NT2/D1 (cell line): Measurements from ENCODE around the gene PIK3R5.

ENCODE experiments used
- SUZ12 ChIP-seq: IDR thresholded peaks from 2 replicates; pipeline ENCODE4 v1.6.1; 2011; ENCODE audit not compliant: insufficient read length, insufficient read depth; ENCODE audit errors: extremely low read depth
- YY1 ChIP-seq: IDR thresholded peaks from 2 replicates; pipeline ENCODE4 v1.6.1; 2011; ENCODE audit not compliant: insufficient read length, insufficient read depth
- ZNF274 ChIP-seq: IDR thresholded peaks from 2 replicates; pipeline ENCODE4 v1.6.1; 2011; ENCODE audit warnings: mild to moderate bottlenecking, low read depth, low read length

DNA sequence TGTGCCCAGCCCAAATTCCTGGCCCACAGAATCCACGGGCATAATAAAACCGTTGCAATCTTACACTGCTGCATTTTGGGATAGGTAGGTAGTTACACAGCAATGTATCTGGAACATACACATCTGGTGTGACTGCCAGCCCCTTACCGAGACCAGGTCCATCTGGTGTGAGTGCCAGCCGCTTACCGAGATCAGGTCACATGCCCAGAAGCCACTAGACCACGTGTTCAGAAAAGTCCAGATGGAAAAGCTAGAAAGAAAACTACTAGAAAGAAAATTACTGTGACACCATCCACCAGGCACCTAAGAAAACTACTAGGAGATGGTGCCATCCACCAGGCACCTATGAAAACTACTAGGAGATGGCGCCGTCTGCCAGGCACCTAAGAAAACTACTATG lies 19.4 kb downstream of the PIK3R5 start:
- TF ChIP-seq YY1 = no peak
- no peak for TF ChIP-seq SUZ12
- no peak for TF ChIP-seq ZNF274
